HG03066 (cell line): ENCODE measurements around the gene DTNB.
"Not testable (repeated sequence)": the region's sequence is repeated elsewhere in the genome, so short reads cannot be mapped to it uniquely, and the experiment has no call there.

Source experiments
- ATAC-seq: cut with Tn5 transposase; IDR thresholded peaks from one replicate; pipeline ENCODE4 v1.9.1; 2021; ENCODE audit warnings: low read depth; ENCODE audit not compliant: unreplicated experiment

DTNB gene

GRCh38 chr2:25431604-25432003 is 241.8 kb downstream of the DTNB start:
- ATAC-seq = peak; percentile 67

DNA sequence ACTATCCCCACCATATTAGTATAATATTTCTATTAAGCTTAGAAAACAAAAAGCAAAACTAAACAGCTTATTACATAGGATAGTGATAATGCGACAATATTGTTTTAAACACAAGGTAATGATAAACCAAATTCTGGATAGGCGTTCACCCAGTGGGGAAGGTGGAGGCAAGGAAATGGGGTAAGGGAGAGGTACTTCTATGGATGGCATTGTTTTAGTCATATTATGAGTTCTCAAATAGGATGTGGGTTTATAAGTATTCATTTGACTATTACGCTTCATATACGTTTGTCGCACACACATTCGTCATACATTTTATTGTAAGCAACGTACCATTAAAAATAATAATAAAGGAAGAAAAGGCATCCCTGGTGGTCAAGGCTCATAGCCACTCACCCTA is 242.8 kb downstream of the DTNB start:
- no peak for ATAC-seq

- no peak for ATAC-seq
These were observed 247.1 kb downstream of the DTNB start for GRCh38 chr2:25426326-25426725.

GRCh38 chr2:25424426-25425028 is 248.8 kb downstream of the DTNB start:
- ATAC-seq = no peak

DNA sequence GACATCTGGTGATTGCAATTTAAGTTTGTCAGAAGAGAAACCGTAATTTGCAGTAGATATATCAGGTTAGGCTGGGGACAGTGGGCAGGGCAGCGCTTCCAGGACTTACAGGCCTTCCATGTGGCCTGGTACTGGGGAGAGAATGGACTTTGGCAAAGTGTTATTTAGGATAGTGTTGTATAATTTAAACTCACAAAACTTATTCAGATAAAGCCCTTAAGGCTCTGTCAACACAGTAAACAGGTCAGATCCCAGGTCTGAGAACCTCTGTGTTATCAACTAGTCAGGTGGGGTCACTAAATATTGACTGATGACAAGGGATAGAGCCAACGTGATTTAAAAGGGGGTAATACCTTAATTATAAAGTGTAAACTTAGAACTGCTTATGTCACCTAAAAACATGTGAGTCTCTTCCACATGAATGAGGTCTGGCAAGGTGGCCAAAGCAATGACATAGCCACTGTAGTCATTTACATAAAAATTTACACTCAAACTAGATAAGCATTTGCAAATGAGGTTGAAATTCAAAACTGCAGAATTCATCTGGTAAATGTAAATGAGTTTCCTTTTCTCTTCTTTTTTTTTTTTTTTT is 251.5 kb downstream of the DTNB start:
- ATAC-seq = peak; percentile 25

- ATAC-seq = no peak
These were observed 252.1 kb downstream of the DTNB start for GRCh38 chr2:25421289-25421688.

DNA sequence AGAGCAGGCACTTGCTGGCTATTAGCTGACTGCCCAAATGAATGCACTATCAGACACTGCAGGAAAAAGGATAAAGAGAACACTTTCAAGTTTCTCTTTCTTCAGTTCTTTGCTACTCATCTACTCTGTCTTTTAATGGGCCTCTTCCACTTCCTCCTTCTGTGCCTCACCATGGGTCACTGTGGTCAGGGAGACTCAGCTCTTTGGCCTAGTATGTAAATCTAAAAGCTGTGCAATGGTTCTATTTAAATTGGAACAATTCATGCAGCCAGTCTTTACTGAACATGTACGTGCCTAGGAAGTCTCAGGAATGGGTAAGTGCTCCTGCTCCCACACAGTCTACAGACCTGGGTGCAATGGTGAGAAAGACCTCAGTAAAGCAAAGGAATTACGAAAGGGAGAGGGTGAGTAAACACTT is 252.5 kb downstream of the DTNB start:
- ATAC-seq = peak; percentile 43

GRCh38 chr2:25419678-25420242 is 253.6 kb downstream of the DTNB start:
- peak; percentile 62 for ATAC-seq

DNA sequence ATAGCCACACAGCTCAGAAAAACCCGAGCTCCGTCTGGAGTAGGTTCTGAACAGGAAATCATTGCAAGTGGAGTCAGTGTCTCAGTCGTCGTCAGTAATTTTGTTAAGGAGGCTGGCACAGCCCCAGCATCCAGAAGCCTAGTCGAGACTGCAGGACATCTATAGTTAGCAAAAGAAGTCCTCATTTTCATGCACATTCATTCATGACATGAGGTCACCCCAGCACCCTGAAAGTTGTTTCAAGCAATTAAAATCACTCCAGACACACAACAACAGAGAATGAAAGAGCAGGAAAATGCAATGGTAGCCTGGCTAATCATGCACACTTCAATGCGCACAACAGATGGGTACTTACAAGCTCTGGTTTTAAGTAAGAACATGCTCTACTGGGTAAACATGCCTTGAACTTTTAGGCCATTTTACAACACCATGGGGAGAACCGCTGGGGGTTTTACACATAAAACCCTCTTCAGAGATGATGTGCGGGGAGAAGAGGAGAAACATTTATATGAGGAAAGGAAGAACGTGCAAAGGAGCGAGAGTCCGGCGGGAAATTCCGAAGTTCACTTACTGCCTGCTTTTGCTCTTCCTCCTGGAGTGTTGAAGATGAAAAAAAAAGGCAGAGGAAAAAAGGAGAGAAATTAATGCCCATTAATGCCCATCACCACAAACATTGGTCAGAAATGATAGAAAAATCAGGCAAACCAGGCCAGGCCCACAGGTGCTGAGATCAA is 254.3 kb downstream of the DTNB start:
- ATAC-seq = no peak

- no peak for ATAC-seq
These were observed 255.5 kb downstream of the DTNB start for GRCh38 chr2:25417715-25418369.

DNA sequence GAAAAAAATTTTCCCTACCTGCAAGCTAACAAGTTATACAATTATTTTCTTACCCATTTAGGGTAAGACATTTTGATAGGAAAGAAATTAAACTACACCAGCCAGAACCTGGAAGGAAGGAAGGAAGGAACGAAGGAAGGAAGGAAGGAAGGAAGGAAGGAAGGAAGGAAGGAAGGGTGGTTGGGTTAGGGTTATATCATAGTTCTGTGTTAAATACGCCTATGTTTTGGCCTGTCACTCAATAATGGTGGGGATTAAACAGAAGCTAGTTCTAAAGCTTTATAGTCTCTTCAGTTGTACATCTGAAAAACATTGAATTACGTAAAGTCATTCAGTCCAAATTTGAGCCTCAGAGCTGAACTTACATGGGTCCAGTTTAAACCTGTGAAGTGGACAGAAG is 256.7 kb downstream of the DTNB start:
- no peak for ATAC-seq

- no peak for ATAC-seq
These were observed 258.6 kb downstream of the DTNB start for GRCh38 chr2:25414781-25415180.

- ATAC-seq = not testable (repeated sequence)
These were observed 260.0 kb downstream of the DTNB start for GRCh38 chr2:25413409-25413808.

- no peak for ATAC-seq
These were observed 261.6 kb downstream of the DTNB start for GRCh38 chr2:25411753-25412152.

- ATAC-seq = no peak
These were observed 262.1 kb downstream of the DTNB start for GRCh38 chr2:25411281-25411680.

DNA sequence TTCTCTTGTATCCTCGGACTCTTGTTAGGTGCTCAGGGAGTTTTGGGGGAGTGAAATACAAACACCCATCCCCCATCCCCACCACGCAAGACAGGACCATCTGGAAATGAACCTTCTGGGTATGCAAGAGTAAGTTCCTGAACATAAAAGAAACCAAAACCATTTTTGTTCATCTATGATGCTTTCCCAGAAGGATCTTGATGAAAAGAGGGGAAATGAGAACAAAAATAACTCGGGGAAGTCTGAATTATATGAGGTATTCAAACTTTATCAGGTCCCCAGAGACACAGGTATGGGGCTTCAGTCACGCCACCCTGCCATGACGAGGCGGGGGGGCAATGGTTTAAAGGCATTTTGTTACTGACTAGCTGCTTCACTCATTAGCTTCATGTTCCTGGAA is 263.0 kb downstream of the DTNB start:
- no peak for ATAC-seq

- ATAC-seq = no peak
These were observed 263.9 kb downstream of the DTNB start for GRCh38 chr2:25409468-25409867.

DNA sequence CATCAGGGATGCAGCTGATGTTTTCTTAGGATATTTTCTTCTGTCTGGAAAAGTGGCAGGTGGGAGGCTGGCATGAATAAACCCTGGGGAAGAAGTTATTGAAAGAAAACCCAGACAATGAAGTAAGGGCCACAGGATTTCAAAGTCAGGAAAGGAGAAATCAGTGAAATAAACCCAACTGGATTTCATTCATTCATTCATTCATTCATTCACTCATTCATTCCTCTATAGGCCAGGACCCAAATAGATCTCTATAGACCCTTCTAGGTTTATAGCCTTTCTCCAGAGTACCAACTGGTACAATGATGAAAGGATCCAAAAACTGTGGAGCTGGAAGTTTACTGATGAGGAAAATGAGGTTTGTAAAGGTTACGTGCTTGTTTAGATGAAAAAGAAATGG is 264.3 kb downstream of the DTNB start:
- ATAC-seq = no peak

GRCh38 chr2:25405611-25406295 is 267.6 kb downstream of the DTNB start:
- no peak for ATAC-seq

GRCh38 chr2:25403120-25403760 is 270.1 kb downstream of the DTNB start:
- peak; percentile 60 for ATAC-seq
